NT2/D1 (cell line): ENCODE data around the gene TPRKB.
A peak's percentile ranks its signal among the peaks of the same experiment; 100 is the strongest.
"Not testable (repeated sequence)": the region's sequence is repeated elsewhere in the genome, so short reads cannot be mapped to it uniquely, and the experiment has no call there.

Source experiments
- DNase-seq: peaks from one replicate; pipeline ENCODE4 v3.0.0-alpha.2; 2011; ENCODE audit warnings: low read depth, low spot score
- H3K27me3 ChIP-seq: 2 replicates; pipeline ENCODE4 v1.6.0; 2011; ENCODE audit warnings: mild to moderate bottlenecking; ENCODE audit not compliant: insufficient read length, insufficient read depth
- H3K36me3 ChIP-seq: 2 replicates; pipeline ENCODE4 v1.6.1; 2011; ENCODE audit warnings: mild to moderate bottlenecking, low read length, mixed read lengths; ENCODE audit not compliant: insufficient read depth, insufficient read length
- H3K4me1 ChIP-seq: 2 replicates; pipeline ENCODE4 v1.5.1; 2011; ENCODE audit not compliant: insufficient read depth, insufficient read length
- H3K4me3 ChIP-seq: 2 replicates; pipeline ENCODE4 v1.5.1; 2011; ENCODE audit warnings: low read depth; ENCODE audit not compliant: insufficient read length
- H3K9ac ChIP-seq: 2 replicates; pipeline ENCODE4 v1.6.0; 2011; ENCODE audit warnings: low read depth; ENCODE audit not compliant: insufficient read length
- H3K9me3 ChIP-seq: 2 replicates; pipeline ENCODE4 v1.5.1; 2011; ENCODE audit warnings: mild to moderate bottlenecking, low read length; ENCODE audit not compliant: insufficient read depth
- SUZ12 ChIP-seq: IDR thresholded peaks from 2 replicates; pipeline ENCODE4 v1.6.1; 2011; ENCODE audit not compliant: insufficient read length, insufficient read depth; ENCODE audit errors: extremely low read depth
- YY1 ChIP-seq: IDR thresholded peaks from 2 replicates; pipeline ENCODE4 v1.6.1; 2011; ENCODE audit not compliant: insufficient read length, insufficient read depth
- ZNF274 ChIP-seq: IDR thresholded peaks from 2 replicates; pipeline ENCODE4 v1.6.1; 2011; ENCODE audit warnings: mild to moderate bottlenecking, low read depth, low read length

Gene TPRKB

GRCh38 chr2:73759285-73759764 lies 22.2 kb upstream of the TPRKB start:
- DNase-seq, result no peak
- Histone ChIP-seq H3K27me3 (no peaks in the 10 kb centered on the region), H3K4me1 (no peaks in the 10 kb centered on the region), H3K9me3 (peaks cover 8% of the 10 kb centered on the region; the same call in 1 of the 2 replicates), H3K9ac (no peak overlapping the region), H3K36me3 (peaks cover 68% of the 10 kb centered on the region), H3K4me3 (no peak overlapping the region)
- TF ChIP-seq ZNF274 (no peak), YY1 (no peak), SUZ12 (no peak)

- DNase-seq, H3K9ac ChIP-seq, H3K9me3 ChIP-seq, H3K4me1 ChIP-seq, H3K4me3 ChIP-seq, H3K27me3 ChIP-seq: not testable (repeated sequence)
- peaks cover 57% of the 10 kb centered on the region for H3K36me3 ChIP-seq
Measured at GRCh38 chr2:73754332-73754731, 17.2 kb upstream of the TPRKB start.

- peaks cover 36% of the 10 kb centered on the region for H3K36me3 ChIP-seq
- no peak for TF ChIP-seq ZNF274
- no peak for TF ChIP-seq YY1
- no peak for TF ChIP-seq SUZ12
- no peak overlapping the region for H3K4me3 ChIP-seq
- no peak overlapping the region for H3K9ac ChIP-seq
- H3K9me3 ChIP-seq, result no peaks in the 10 kb centered on the region; the same call in 1 of the 2 replicates
- H3K27me3 ChIP-seq, result no peaks in the 10 kb centered on the region
- DNase-seq, result no peak
- H3K4me1 ChIP-seq, result no peaks in the 10 kb centered on the region
Measured at GRCh38 chr2:73749314-73749713, 12.2 kb upstream of the TPRKB start.

GRCh38 chr2:73746877-73747208 lies 9.7 kb upstream of the TPRKB start:
- TF ChIP-seq YY1 (no peak), SUZ12 (no peak), ZNF274 (no peak)
- no peaks in the 10 kb centered on the region for H3K4me1 ChIP-seq
- H3K9ac ChIP-seq, result no peak overlapping the region
- H3K9me3 ChIP-seq, result no peaks in the 10 kb centered on the region
- H3K4me3 ChIP-seq, result no peak overlapping the region
- no peak for DNase-seq
- no peaks in the 10 kb centered on the region for H3K27me3 ChIP-seq
- peaks cover 23% of the 10 kb centered on the region for H3K36me3 ChIP-seq

GRCh38 chr2:73746015-73746876 lies 9.1 kb upstream of the TPRKB start:
- H3K36me3 ChIP-seq, result peaks cover 22% of the 10 kb centered on the region
- TF ChIP-seq ZNF274 (no peak), YY1 (no peak), SUZ12 (no peak)
- no peak overlapping the region for H3K9ac ChIP-seq
- no peaks in the 10 kb centered on the region for H3K27me3 ChIP-seq
- no peak overlapping the region for H3K4me3 ChIP-seq
- no peaks in the 10 kb centered on the region for H3K4me1 ChIP-seq
- H3K9me3 ChIP-seq, result no peaks in the 10 kb centered on the region
- DNase-seq, result no peak

- H3K27me3 ChIP-seq, result no peaks in the 10 kb centered on the region
- DNase-seq, result no peak
Measured at GRCh38 chr2:73740767-73741166, 3.6 kb upstream of the TPRKB start.

GRCh38 chr2:73739101-73739500 lies 2.0 kb upstream of the TPRKB start:
- H3K9ac ChIP-seq, result no peak overlapping the region
- H3K4me3 ChIP-seq, result no peak overlapping the region
- no peaks in the 10 kb centered on the region for H3K4me1 ChIP-seq
- no peaks in the 10 kb centered on the region for H3K9me3 ChIP-seq
- no peak for DNase-seq
- H3K36me3 ChIP-seq, result peaks cover 10% of the 10 kb centered on the region
- no peaks in the 10 kb centered on the region for H3K27me3 ChIP-seq
- no peak for TF ChIP-seq YY1
- no peak for TF ChIP-seq SUZ12
- TF ChIP-seq ZNF274, result no peak

More at GRCh38 chr2:73740767-73741166, 3.6 kb upstream of the TPRKB start:
- Histone ChIP-seq H3K4me3 (no peak overlapping the region), H3K36me3 (peaks cover 7% of the 10 kb centered on the region), H3K9ac (no peak overlapping the region), H3K9me3 (no peaks in the 10 kb centered on the region), H3K4me1 (no peaks in the 10 kb centered on the region)
- TF ChIP-seq YY1 (no peak), SUZ12 (no peak), ZNF274 (no peak)

- DNase-seq, result no peak
- Histone ChIP-seq H3K36me3 (peaks cover 23% of the 10 kb centered on the region), H3K9ac (peak overlapping the region; percentile 93), H3K4me3 (peak overlapping the region; percentile 66), H3K9me3 (no peaks in the 10 kb centered on the region), H3K27me3 (no peaks in the 10 kb centered on the region), H3K4me1 (no peaks in the 10 kb centered on the region)
- TF ChIP-seq ZNF274, result no peak
- no peak for TF ChIP-seq SUZ12
- no peak for TF ChIP-seq YY1
Measured at GRCh38 chr2:73736378-73736777, 767 bp downstream of the TPRKB start.
